Loucy (cell line): ENCODE results near the gene S100A11.

ENCODE experiments used
- H2AFZ ChIP-seq: fragments of 200-600 bp; sonication (generic); 2 replicates; pipeline ENCODE4 v1.6.0; 2016; ENCODE audit warnings: antibody characterized with exemption, mild to moderate bottlenecking, low read length, moderate library complexity
- H3F3A ChIP-seq: fragments of 200-600 bp; 2 replicates; pipeline ENCODE4 v1.6.0; 2016; ENCODE audit warnings: antibody characterized with exemption, low read depth, mild to moderate bottlenecking
- H3K27me3 ChIP-seq: fragments of 200-600 bp; sonication (generic); 2 replicates; pipeline ENCODE4 v1.6.1; 2014; ENCODE audit warnings: low read length, mild to moderate bottlenecking; ENCODE audit not compliant: insufficient read depth, poor library complexity, severe bottlenecking
- H3K36me3 ChIP-seq: fragments of 200-600 bp; sonication (generic); 2 replicates; pipeline ENCODE4 v1.6.1; 2016; ENCODE audit warnings: low read length; ENCODE audit not compliant: insufficient read depth
- H3K4me1 ChIP-seq: fragments of 200-600 bp; sonication (generic); 2 replicates; pipeline ENCODE4 v1.5.1; 2014; ENCODE audit warnings: low read length, mild to moderate bottlenecking; ENCODE audit not compliant: insufficient read depth, poor library complexity, severe bottlenecking
- H3K4me2 ChIP-seq: fragments of 200-600 bp; sonication (generic); 2 replicates; pipeline ENCODE4 v1.6.0; 2014; ENCODE audit warnings: antibody characterized with exemption, low read length, low read depth, mild to moderate bottlenecking; ENCODE audit not compliant: poor library complexity, severe bottlenecking
- H3K4me3 ChIP-seq: fragments of 200-600 bp; sonication (generic); 2 replicates; pipeline ENCODE4 v1.5.1; 2014; ENCODE audit warnings: low read length, mild to moderate bottlenecking, mixed read lengths; ENCODE audit not compliant: poor library complexity, severe bottlenecking
- H3K79me2 ChIP-seq: fragments of 200-600 bp; sonication (generic); 2 replicates; pipeline ENCODE4 v1.6.1; 2014; ENCODE audit warnings: low read length; ENCODE audit not compliant: insufficient read depth
- H3K9ac ChIP-seq: fragments of 200-600 bp; sonication (generic); 2 replicates; pipeline ENCODE4 v1.6.0; 2014; ENCODE audit warnings: mild to moderate bottlenecking, low read depth, low read length, moderate library complexity; ENCODE audit not compliant: poor library complexity, severe bottlenecking
- H3K9me2 ChIP-seq: fragments of 200-600 bp; sonication (generic); replicated peaks from 2 replicates; pipeline ENCODE4 v1.6.1; 2016; ENCODE audit warnings: low read depth, low read length, mixed read lengths
- H3K9me3 ChIP-seq: fragments of 200-600 bp; sonication (generic); 2 replicates; pipeline ENCODE4 v1.6.1; 2014; ENCODE audit warnings: mild to moderate bottlenecking, antibody characterized with exemption, low read length, low read depth; ENCODE audit not compliant: insufficient read depth
- H4K20me1 ChIP-seq: fragments of 200-600 bp; sonication (generic); 2 replicates; pipeline ENCODE4 v1.6.0; 2014; ENCODE audit warnings: antibody characterized with exemption, low read length, mild to moderate bottlenecking; ENCODE audit not compliant: insufficient read depth, poor library complexity, severe bottlenecking
- EZH2phosphoT487 ChIP-seq: fragments of 200-600 bp; IDR thresholded peaks from 2 replicates; pipeline ENCODE4 v1.6.1; 2018; ENCODE audit warnings: antibody characterized with exemption, mild to moderate bottlenecking, moderate library complexity, borderline replicate concordance
- TF ChIP-seq, protein P1 (sequence below): fragments of 200-600 bp; sonication (generic); conservative IDR thresholded peaks from 2 replicates; pipeline ENCODE4 v1.5.1; 2014; ENCODE audit warnings: mild to moderate bottlenecking, antibody characterized with exemption, low read length

The S100A11 gene

DNA sequence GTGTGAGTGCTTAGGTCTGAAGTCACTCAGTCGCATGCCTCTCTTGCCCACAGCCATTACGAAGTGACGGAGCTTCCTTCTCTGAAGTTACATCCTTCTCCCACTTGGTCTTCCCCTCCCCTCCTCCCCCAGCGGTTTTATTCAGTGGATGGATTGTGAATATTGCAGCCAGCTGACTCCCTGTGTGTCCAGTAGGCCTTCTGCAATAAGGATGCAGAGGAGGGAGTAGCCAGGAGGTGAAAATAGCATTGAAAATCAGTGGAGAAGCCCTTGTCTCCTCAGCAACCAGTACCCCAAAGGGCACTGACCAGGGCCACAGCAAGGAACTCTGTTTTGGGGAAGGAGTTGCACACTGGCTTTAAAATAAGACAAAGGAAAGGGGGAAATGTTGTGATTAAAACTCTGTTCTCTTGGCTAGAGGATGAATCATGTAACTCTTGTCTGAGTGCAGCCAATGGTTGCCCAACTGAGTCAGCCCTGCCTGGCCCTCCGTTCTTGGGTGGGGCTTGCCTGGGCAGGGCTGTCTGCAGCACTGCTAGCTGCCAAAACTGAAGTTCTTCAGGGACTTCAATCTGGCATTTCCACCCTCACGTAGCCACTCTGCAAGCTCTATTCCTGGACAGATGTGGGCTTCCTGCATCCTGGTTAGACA is 47.5 kb downstream of the S100A11 start:
- Histone ChIP-seq H3K9ac (peak overlapping the region; percentile 83), H3K4me1 (peaks cover 65% of the 10 kb centered on the region), H4K20me1 (no peaks in the 10 kb centered on the region), H2AFZ (no peak overlapping the region), H3K36me3 (peaks cover 10% of the 10 kb centered on the region; the same call in 1 of the 2 replicates), H3K9me2 (no peaks in the 10 kb centered on the region), H3K79me2 (peaks cover 60% of the 10 kb centered on the region), H3K9me3 (no peaks in the 10 kb centered on the region), H3K4me2 (peak overlapping the region; percentile 97), H3F3A (peaks cover 7% of the 10 kb centered on the region; the same call in 1 of the 2 replicates), H3K27me3 (no peaks in the 10 kb centered on the region), H3K4me3 (peak overlapping the region; percentile 13)
- TF ChIP-seq EZH2phosphoT487, result no peak
- TF ChIP-seq, protein P1, sequence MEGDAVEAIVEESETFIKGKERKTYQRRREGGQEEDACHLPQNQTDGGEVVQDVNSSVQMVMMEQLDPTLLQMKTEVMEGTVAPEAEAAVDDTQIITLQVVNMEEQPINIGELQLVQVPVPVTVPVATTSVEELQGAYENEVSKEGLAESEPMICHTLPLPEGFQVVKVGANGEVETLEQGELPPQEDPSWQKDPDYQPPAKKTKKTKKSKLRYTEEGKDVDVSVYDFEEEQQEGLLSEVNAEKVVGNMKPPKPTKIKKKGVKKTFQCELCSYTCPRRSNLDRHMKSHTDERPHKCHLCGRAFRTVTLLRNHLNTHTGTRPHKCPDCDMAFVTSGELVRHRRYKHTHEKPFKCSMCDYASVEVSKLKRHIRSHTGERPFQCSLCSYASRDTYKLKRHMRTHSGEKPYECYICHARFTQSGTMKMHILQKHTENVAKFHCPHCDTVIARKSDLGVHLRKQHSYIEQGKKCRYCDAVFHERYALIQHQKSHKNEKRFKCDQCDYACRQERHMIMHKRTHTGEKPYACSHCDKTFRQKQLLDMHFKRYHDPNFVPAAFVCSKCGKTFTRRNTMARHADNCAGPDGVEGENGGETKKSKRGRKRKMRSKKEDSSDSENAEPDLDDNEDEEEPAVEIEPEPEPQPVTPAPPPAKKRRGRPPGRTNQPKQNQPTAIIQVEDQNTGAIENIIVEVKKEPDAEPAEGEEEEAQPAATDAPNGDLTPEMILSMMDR, result no peak

DNA sequence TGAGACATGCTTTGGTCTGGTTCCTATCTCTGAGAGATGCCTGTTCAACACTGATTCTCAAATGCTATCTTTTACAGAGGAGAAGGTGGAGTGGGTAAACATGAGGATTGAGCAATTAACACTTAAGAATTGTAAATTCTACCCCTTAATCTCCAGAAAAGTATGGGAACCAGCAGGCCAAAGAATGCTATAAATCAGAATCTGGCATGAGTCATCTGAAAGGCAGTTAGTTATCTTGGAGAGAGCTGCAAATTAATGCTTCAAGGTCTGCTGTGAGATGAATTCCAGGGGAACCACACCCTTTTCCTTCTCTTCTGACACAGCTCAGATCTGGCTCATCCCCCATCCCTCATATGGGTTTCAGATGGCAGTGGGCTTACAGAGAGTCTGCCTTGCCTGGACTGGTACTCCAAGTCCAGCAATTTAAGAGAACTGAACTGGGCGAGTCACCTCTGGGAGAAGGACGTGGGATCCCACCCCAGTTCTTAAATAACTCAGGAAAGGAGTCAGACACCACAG is 48.3 kb downstream of the S100A11 start:
- Histone ChIP-seq H4K20me1 (no peaks in the 10 kb centered on the region), H3K9me2 (no peaks in the 10 kb centered on the region), H3K79me2 (peaks cover 59% of the 10 kb centered on the region), H3K36me3 (peaks cover 16% of the 10 kb centered on the region; the same call in 1 of the 2 replicates), H2AFZ (no peak overlapping the region), H3K4me2 (peak overlapping the region; percentile 97), H3K9me3 (no peaks in the 10 kb centered on the region), H3K9ac (peak overlapping the region; percentile 28), H3K4me3 (no peak overlapping the region), H3K27me3 (no peaks in the 10 kb centered on the region), H3K4me1 (peaks cover 68% of the 10 kb centered on the region), H3F3A (peaks cover 7% of the 10 kb centered on the region; the same call in 1 of the 2 replicates)
- TF ChIP-seq, protein P1, result no peak

DNA sequence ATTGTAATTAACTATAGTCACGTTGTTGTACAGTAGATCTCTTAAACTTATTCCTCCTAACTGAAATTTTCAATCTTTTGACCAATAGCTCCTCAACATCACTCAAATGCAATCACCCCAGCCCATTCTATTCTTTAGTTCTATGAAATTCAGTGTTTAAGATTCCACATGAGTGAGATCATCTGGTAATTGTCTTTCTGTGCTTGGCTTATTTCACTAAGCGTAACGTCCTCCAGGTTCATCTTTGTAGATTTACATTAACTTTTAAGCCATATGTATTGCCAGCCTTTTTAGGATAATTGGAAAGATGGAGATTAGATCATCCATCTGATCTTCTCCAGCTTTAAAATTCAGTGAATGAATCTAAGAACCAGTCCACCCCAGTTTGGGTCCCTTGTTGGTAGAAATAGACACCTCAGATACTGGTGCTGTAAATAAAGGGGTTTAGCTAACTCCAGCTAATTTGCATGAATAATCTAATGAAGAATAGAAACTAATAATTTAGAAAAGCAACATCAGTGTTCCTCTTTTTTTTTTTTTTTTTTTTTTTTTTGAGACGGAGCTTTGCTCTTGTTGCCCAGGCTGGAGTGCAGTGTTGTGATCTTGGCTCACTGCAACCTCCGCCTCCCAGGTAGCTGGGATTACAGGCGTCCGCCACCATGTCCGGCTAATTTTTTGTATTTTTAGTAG is 50.2 kb downstream of the S100A11 start:
- Histone ChIP-seq H3K4me1 (peaks cover 54% of the 10 kb centered on the region), H3K9me2 (no peaks in the 10 kb centered on the region), H4K20me1 (no peaks in the 10 kb centered on the region), H3K4me3 (no peak overlapping the region), H2AFZ (no peak overlapping the region), H3K36me3 (peaks cover 29% of the 10 kb centered on the region; the same call in 1 of the 2 replicates), H3F3A (peaks cover 7% of the 10 kb centered on the region; the same call in 1 of the 2 replicates), H3K79me2 (peaks cover 41% of the 10 kb centered on the region), H3K9me3 (no peaks in the 10 kb centered on the region), H3K27me3 (no peaks in the 10 kb centered on the region), H3K4me2 (no peak overlapping the region), H3K9ac (no peak overlapping the region)
- no peak for TF ChIP-seq EZH2phosphoT487
- TF ChIP-seq, protein P1, result no peak
